ENCODE measurements around the gene CABP1.
A peak's percentile ranks its signal among the peaks of the same experiment; 100 is the strongest.

Gene CABP1

DNA sequence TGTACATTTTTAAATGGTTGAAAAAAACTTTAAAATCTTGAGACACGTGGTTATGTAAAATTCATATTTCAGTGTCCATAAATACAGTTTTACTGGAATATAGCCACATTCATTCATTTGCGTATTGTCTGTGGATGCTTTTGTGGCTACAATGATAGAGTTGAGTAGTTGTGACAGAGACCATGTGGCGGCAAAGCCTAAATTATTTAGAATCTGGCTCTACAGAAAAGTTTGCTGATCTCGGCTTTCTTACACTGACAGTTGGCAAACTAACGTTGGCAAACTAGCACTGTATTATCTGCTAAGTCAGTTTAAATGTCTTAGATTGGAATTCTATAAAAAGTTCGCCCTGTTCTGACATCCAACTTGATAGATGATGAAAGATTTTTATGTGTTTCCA lies 72.2 kb downstream of the CABP1 start:
- H3K4me3 ChIP-seq (ENCODE audit: low read depth, low read length) = no peak overlapping the region
- ChIA-PET CTCF (interaction anchor here (0.6 to 4.4 kb wide), 8 partner anchors 8 to 259 kb away, joined by 3 to 48 read pairs (median 15); partner anchors contain the start of gene POP5), POLR2A (no interaction called here)
- no peak for DNase-seq (ENCODE audit: low read depth, low spot score)
- TF ChIP-seq, protein P1, sequence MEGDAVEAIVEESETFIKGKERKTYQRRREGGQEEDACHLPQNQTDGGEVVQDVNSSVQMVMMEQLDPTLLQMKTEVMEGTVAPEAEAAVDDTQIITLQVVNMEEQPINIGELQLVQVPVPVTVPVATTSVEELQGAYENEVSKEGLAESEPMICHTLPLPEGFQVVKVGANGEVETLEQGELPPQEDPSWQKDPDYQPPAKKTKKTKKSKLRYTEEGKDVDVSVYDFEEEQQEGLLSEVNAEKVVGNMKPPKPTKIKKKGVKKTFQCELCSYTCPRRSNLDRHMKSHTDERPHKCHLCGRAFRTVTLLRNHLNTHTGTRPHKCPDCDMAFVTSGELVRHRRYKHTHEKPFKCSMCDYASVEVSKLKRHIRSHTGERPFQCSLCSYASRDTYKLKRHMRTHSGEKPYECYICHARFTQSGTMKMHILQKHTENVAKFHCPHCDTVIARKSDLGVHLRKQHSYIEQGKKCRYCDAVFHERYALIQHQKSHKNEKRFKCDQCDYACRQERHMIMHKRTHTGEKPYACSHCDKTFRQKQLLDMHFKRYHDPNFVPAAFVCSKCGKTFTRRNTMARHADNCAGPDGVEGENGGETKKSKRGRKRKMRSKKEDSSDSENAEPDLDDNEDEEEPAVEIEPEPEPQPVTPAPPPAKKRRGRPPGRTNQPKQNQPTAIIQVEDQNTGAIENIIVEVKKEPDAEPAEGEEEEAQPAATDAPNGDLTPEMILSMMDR (IDR thresholded peaks at IDR 0.05; ENCODE audit: insufficient read depth, low read length, missing control alignments) = no peak

DNA sequence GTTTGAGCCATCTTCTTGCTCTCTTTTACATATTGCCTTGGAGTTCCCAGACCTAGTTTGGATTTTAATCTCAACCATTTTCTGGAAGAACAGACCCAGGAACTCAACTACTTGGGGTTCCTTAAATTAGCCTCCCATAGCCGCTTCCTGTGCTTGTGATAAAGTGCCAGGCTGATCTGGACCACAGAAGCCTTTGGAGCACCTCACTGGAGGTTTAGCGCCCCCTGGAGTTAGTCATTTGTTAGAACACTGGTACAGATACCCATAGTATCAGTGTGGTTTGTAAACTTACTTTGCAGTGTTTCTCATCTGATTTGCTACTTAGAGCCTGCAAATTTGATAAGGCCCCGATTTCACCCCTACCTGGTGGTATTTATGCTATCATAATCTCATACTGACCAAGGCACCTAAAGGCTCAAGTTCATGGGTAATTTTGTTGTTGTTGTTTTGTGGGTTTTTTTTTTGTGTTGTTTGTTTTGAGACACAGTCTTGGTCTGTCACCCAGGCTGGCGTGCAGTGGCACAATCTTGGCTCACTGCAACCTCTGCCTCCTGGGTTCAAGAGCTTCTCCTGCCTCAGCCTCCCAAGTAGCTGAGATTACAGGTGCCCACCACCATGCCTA lies 73.5 kb downstream of the CABP1 start:
- TF ChIP-seq, protein P1 (IDR thresholded peaks at IDR 0.05; ENCODE audit: insufficient read depth, low read length, missing control alignments) = peak; percentile 75
- ChIA-PET POLR2A (no interaction called here), CTCF (interaction anchor here (0.8 to 2.4 kb wide), 9 partner anchors 10 to 258 kb away, joined by 3 to 18 read pairs (median 4); partner anchors contain the start of gene ACADS)
- peak; percentile 21 for DNase-seq (ENCODE audit: low read depth, low spot score)
- no peak overlapping the region for H3K4me3 ChIP-seq (ENCODE audit: low read depth, low read length)

Measured in AG04449 (cell line).